ENCODE results near the gene KBTBD2. TPM values are rescaled to one million over a fixed set of nuclear protein-coding genes. Genes with fewer than 3 reads are reported as not detected.
A peak's percentile ranks its signal among the peaks of the same experiment; 100 is the strongest.

Gene KBTBD2
- total and polyA plus RNA-seq, 2 experiments from 2014 or later: 11.6 to 34.9 TPM

GRCh38 chr7:32893722-32894121, 2.2 kb upstream of the KBTBD2 start:
- peak overlapping the region; percentile 88 for H3K4me2 ChIP-seq
- peak overlapping the region; percentile 13; the same call in 2 of the 3 replicates for H3K4me3 Mint-ChIP-seq

DNA sequence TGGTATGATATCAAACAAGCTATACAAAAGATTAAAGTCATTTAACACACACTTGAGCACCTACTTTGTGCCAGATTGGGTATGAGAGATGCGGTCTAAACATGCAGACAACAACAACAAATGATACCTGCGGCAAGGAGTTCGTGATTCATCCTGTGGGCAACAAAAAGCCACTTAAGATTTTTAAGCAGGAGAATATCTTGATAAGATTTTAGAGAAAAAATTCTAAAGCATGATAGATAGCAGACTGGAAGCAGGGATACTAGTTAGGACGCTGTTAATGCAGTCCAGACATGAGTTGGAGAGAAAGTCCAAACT, 1.6 kb upstream of the KBTBD2 start:
- peaks cover 23% of the 10 kb centered on the region for H3K4me1 ChIP-seq (ENCODE audit: insufficient read depth)
- Mint-ChIP-seq H3K27ac (0 out of 2 replicates have a peak overlapping the region, but pooled peaks have one; percentile 98), H3K27me3 (ENCODE audit: insufficient read depth, low read depth, poor library complexity) (peaks cover 11% of the 10 kb centered on the region), H3K4me1 (peaks cover 32% of the 10 kb centered on the region), H3K4me3 (peak overlapping the region; percentile 87), H3K36me3 (ENCODE audit: low read depth) (no peaks in the 10 kb centered on the region; the same call in 2 of the 3 replicates), H3K9me3 (no peaks in the 10 kb centered on the region)
- no peaks in the 10 kb centered on the region for H3K36me3 ChIP-seq (ENCODE audit: insufficient read depth)
- no peak for DNase-seq (ENCODE audit: low spot score)
- H3K27me3 ChIP-seq (ENCODE audit: insufficient read depth): no peaks in the 10 kb centered on the region
- peaks cover 15% of the 10 kb centered on the region; the same call in 1 of the 2 replicates for H3F3A ChIP-seq (replicated peaks; ENCODE audit: low read depth)
- H2AFZ ChIP-seq: peak overlapping the region; percentile 92
- H3K4me3 ChIP-seq: peak overlapping the region; percentile 58
- peak overlapping the region; percentile 88 for H3K4me2 ChIP-seq
- no peak for ATAC-seq
- no peak for TF ChIP-seq EZH2phosphoT487 (IDR thresholded peaks at IDR 0.05; ENCODE audit: unreplicated experiment)
- peaks cover 16% of the 10 kb centered on the region for H4K20me1 ChIP-seq (replicated peaks; ENCODE audit: insufficient read depth)
- peaks cover 28% of the 10 kb centered on the region for H3K79me2 ChIP-seq (replicated peaks; ENCODE audit: insufficient read depth)
- peak overlapping the region; percentile 100 for H3K27ac ChIP-seq (ENCODE audit: low read depth)
- no peaks in the 10 kb centered on the region for H3K9me2 ChIP-seq (ENCODE audit: insufficient read depth)

More at GRCh38 chr7:32893722-32894121, 2.2 kb upstream of the KBTBD2 start:
- Mint-ChIP-seq H3K27ac (no peak overlapping the region), H3K27me3 (ENCODE audit: insufficient read depth, low read depth, poor library complexity) (peaks cover 11% of the 10 kb centered on the region), H3K36me3 (ENCODE audit: low read depth) (no peaks in the 10 kb centered on the region; the same call in 2 of the 3 replicates), H3K9me3 (no peaks in the 10 kb centered on the region), H3K4me1 (peaks cover 27% of the 10 kb centered on the region)
- Histone ChIP-seq H3K27ac (ENCODE audit: low read depth) (no peak overlapping the region), H3K79me2 (replicated peaks; ENCODE audit: insufficient read depth) (peaks cover 22% of the 10 kb centered on the region), H3F3A (replicated peaks; ENCODE audit: low read depth) (peaks cover 15% of the 10 kb centered on the region; the same call in 1 of the 2 replicates), H2AFZ (peak overlapping the region; percentile 92; the same call in 1 of the 2 replicates), H3K4me3 (no peak overlapping the region), H3K4me1 (ENCODE audit: insufficient read depth) (peaks cover 23% of the 10 kb centered on the region), H4K20me1 (replicated peaks; ENCODE audit: insufficient read depth) (peaks cover 12% of the 10 kb centered on the region), H3K27me3 (ENCODE audit: insufficient read depth) (no peaks in the 10 kb centered on the region), H3K9me2 (ENCODE audit: insufficient read depth) (no peaks in the 10 kb centered on the region), H3K36me3 (ENCODE audit: insufficient read depth) (no peaks in the 10 kb centered on the region)
- DNase-seq (ENCODE audit: low spot score) (no peak), ATAC-seq (no peak)
- TF ChIP-seq, protein P1, sequence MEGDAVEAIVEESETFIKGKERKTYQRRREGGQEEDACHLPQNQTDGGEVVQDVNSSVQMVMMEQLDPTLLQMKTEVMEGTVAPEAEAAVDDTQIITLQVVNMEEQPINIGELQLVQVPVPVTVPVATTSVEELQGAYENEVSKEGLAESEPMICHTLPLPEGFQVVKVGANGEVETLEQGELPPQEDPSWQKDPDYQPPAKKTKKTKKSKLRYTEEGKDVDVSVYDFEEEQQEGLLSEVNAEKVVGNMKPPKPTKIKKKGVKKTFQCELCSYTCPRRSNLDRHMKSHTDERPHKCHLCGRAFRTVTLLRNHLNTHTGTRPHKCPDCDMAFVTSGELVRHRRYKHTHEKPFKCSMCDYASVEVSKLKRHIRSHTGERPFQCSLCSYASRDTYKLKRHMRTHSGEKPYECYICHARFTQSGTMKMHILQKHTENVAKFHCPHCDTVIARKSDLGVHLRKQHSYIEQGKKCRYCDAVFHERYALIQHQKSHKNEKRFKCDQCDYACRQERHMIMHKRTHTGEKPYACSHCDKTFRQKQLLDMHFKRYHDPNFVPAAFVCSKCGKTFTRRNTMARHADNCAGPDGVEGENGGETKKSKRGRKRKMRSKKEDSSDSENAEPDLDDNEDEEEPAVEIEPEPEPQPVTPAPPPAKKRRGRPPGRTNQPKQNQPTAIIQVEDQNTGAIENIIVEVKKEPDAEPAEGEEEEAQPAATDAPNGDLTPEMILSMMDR (conservative IDR thresholded peaks at IDR 0.05; ENCODE audit: low read depth in 2 of 2): no peak

- peaks cover 8% of the 10 kb centered on the region for H3K27me3 Mint-ChIP-seq (ENCODE audit: insufficient read depth, low read depth, poor library complexity)
- peak overlapping the region; percentile 98 for H3K27ac Mint-ChIP-seq
- H3F3A ChIP-seq (replicated peaks; ENCODE audit: low read depth): peaks cover 15% of the 10 kb centered on the region; the same call in 1 of the 2 replicates
- peaks cover 33% of the 10 kb centered on the region for H3K79me2 ChIP-seq (replicated peaks; ENCODE audit: insufficient read depth)
- H3K4me3 ChIP-seq: peak overlapping the region; percentile 58
- H3K4me2 ChIP-seq: peak overlapping the region; percentile 88
- no peaks in the 10 kb centered on the region; the same call in 2 of the 3 replicates for H3K36me3 Mint-ChIP-seq (ENCODE audit: low read depth)
- H3K27me3 ChIP-seq (ENCODE audit: insufficient read depth): no peaks in the 10 kb centered on the region
- peak; percentile 44 for ATAC-seq
- H3K4me1 ChIP-seq (ENCODE audit: insufficient read depth): peaks cover 23% of the 10 kb centered on the region
- peak overlapping the region; percentile 100 for H3K27ac ChIP-seq (ENCODE audit: low read depth)
- TF ChIP-seq, protein P2, sequence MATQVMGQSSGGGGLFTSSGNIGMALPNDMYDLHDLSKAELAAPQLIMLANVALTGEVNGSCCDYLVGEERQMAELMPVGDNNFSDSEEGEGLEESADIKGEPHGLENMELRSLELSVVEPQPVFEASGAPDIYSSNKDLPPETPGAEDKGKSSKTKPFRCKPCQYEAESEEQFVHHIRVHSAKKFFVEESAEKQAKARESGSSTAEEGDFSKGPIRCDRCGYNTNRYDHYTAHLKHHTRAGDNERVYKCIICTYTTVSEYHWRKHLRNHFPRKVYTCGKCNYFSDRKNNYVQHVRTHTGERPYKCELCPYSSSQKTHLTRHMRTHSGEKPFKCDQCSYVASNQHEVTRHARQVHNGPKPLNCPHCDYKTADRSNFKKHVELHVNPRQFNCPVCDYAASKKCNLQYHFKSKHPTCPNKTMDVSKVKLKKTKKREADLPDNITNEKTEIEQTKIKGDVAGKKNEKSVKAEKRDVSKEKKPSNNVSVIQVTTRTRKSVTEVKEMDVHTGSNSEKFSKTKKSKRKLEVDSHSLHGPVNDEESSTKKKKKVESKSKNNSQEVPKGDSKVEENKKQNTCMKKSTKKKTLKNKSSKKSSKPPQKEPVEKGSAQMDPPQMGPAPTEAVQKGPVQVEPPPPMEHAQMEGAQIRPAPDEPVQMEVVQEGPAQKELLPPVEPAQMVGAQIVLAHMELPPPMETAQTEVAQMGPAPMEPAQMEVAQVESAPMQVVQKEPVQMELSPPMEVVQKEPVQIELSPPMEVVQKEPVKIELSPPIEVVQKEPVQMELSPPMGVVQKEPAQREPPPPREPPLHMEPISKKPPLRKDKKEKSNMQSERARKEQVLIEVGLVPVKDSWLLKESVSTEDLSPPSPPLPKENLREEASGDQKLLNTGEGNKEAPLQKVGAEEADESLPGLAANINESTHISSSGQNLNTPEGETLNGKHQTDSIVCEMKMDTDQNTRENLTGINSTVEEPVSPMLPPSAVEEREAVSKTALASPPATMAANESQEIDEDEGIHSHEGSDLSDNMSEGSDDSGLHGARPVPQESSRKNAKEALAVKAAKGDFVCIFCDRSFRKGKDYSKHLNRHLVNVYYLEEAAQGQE (IDR thresholded peaks at IDR 0.05; ENCODE audit: unreplicated experiment): no peak
- TF ChIP-seq, protein P1 (conservative IDR thresholded peaks at IDR 0.05; ENCODE audit: low read depth in 2 of 2): no peak
- TF ChIP-seq POLR2AphosphoS5 (IDR thresholded peaks at IDR 0.05; ENCODE audit: low read depth): peak; percentile 9; the same call in 1 of the 2 replicates
- TF ChIP-seq EZH2 (IDR thresholded peaks at IDR 0.05; ENCODE audit: low read depth, unreplicated experiment): no peak
- TF ChIP-seq, protein P3, sequence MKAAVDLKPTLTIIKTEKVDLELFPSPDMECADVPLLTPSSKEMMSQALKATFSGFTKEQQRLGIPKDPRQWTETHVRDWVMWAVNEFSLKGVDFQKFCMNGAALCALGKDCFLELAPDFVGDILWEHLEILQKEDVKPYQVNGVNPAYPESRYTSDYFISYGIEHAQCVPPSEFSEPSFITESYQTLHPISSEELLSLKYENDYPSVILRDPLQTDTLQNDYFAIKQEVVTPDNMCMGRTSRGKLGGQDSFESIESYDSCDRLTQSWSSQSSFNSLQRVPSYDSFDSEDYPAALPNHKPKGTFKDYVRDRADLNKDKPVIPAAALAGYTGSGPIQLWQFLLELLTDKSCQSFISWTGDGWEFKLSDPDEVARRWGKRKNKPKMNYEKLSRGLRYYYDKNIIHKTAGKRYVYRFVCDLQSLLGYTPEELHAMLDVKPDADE (IDR thresholded peaks at IDR 0.05): no peak
- no peak for TF ChIP-seq NANOG (IDR thresholded peaks at IDR 0.05; ENCODE audit: borderline replicate concordance)
- no peak for TF ChIP-seq CREB1 (CRISPR knock-in tag; IDR thresholded peaks at IDR 0.05; ENCODE audit: low read depth)
- no peaks in the 10 kb centered on the region for H3K9me3 Mint-ChIP-seq
- no peaks in the 10 kb centered on the region for H3K36me3 ChIP-seq (ENCODE audit: insufficient read depth)
- DNase-seq (ENCODE audit: low spot score): peak; percentile 63
- H2AFZ ChIP-seq: peak overlapping the region; percentile 92
- H3K9me2 ChIP-seq (ENCODE audit: insufficient read depth): no peaks in the 10 kb centered on the region
- H3K4me1 Mint-ChIP-seq: peaks cover 35% of the 10 kb centered on the region
- H4K20me1 ChIP-seq (replicated peaks; ENCODE audit: insufficient read depth): peaks cover 21% of the 10 kb centered on the region
- peak overlapping the region; percentile 87 for H3K4me3 Mint-ChIP-seq
Measured at GRCh38 chr7:32892521-32893206, 1.1 kb upstream of the KBTBD2 start.
